ENCODE results near the gene SEMA3B. TPM values are rescaled to one million over a fixed set of nuclear protein-coding genes. Genes with fewer than 3 reads are reported as not detected.
A peak's percentile ranks its signal among the peaks of the same experiment; 100 is the strongest.

The SEMA3B gene
- total and polyA plus RNA-seq, 2 experiments from 2014 or later = 2.4 to 3.3 TPM

DNA sequence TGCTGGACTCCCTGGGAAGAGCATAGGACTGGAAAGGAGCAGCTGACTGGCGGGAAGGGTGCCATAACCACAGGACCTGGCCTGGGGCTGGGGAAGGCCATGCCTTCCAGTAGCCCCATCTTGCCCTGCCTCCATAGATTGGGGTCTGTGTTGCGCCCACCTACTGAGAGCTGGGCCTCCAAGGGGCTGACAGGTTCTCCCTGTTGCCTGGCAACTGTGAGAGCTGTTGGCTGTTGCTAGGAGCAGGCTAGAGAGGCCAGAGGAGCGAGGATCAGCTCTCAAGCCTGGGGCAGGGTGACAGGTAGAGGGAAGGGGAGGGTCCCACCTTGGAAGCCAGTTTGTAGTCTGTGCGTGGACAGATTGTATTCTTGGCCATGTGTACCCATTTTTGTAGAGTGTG is 35.8 kb upstream of the SEMA3B start:
- H3K4me1 Mint-ChIP-seq = peaks cover 34% of the 10 kb centered on the region
- peaks cover 13% of the 10 kb centered on the region; the same call in 1 of the 2 replicates for H4K20me1 ChIP-seq (replicated peaks; ENCODE audit: insufficient read depth)
- H3F3A ChIP-seq (replicated peaks; ENCODE audit: low read depth) = peaks cover 25% of the 10 kb centered on the region
- H3K36me3 Mint-ChIP-seq (ENCODE audit: low read depth) = no peaks in the 10 kb centered on the region
- no peak overlapping the region for H3K27ac ChIP-seq (ENCODE audit: low read depth)
- no peaks in the 10 kb centered on the region for H3K27me3 ChIP-seq (ENCODE audit: insufficient read depth)
- no peaks in the 10 kb centered on the region for H3K9me2 ChIP-seq (ENCODE audit: insufficient read depth)
- no peaks in the 10 kb centered on the region for H3K9me3 Mint-ChIP-seq
- no peaks in the 10 kb centered on the region for H3K36me3 ChIP-seq (ENCODE audit: insufficient read depth)
- H3K27me3 Mint-ChIP-seq (ENCODE audit: insufficient read depth, low read depth, poor library complexity) = peaks cover 18% of the 10 kb centered on the region
- H3K4me3 Mint-ChIP-seq = no peak overlapping the region
- H3K4me2 ChIP-seq = no peak overlapping the region
- no peak overlapping the region for H3K4me3 ChIP-seq
- no peak overlapping the region for H2AFZ ChIP-seq
- ATAC-seq = no peak
- no peak for TF ChIP-seq STAT1 (IDR thresholded peaks at IDR 0.05; ENCODE audit: unreplicated experiment)
- TF ChIP-seq ZNF114 (CRISPR knock-in tag; IDR thresholded peaks at IDR 0.05) = no peak
- H3K4me1 ChIP-seq (ENCODE audit: insufficient read depth) = peaks cover 23% of the 10 kb centered on the region
- peaks cover 27% of the 10 kb centered on the region for H3K79me2 ChIP-seq (replicated peaks; ENCODE audit: insufficient read depth)
- no peak for DNase-seq (ENCODE audit: low spot score)
- H3K27ac Mint-ChIP-seq = no peak overlapping the region

DNA sequence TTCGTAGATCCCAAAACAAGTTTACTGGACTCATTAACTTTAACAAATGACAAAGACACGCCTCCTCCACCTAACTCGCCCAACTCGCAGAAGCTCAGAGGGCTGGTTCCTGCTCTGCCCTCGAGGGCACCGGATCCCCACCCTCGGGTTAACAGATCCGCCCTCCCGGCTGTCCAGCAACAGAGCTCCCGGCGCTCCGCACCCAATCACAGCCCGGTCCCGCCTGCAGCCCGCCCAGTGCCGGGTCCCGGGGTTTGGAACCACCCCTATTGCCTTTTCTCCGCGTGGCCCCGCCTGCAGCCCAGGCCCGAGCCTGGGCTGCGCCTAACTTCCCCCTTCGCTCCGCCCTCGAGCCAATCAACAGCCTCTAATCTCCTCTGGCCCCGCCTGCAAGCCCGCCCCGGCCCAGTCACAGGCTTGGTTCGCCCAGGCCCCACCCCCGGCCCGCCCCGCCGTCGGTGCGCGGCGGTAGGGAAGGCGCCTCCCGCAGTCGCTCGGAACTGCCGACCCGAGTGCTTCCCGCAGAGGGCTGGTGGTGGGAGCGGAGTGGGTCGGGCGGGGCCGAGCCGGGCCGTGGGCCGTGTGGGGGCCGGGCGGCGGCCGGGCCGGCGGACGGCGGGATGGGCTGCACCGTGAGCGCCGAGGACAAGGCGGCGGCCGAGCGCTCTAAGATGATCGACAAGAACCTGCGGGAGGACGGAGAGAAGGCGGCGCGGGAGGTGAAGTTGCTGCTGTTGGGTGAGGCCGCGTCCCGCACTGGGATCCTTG is 33.0 kb upstream of the SEMA3B start, which contains the start of gene GNAI2:
Gene GNAI2 (plus strand): TSS at position 489 of the 768 bp plus-strand sequence. CDS start 132 bp downstream, at position 621.
- peaks cover 30% of the 10 kb centered on the region; the same call in 1 of the 2 replicates for H4K20me1 ChIP-seq (replicated peaks; ENCODE audit: insufficient read depth)
- no peaks in the 10 kb centered on the region for H3K9me2 ChIP-seq (ENCODE audit: insufficient read depth)
- TF ChIP-seq ZNF462 (CRISPR knock-in tag; IDR thresholded peaks at IDR 0.05) (no peak), CREB1 (CRISPR knock-in tag; IDR thresholded peaks at IDR 0.05; ENCODE audit: low read depth) (0 out of 2 replicates have a peak, but pooled peaks have one; percentile 5), POLR2AphosphoS5 (IDR thresholded peaks at IDR 0.05; ENCODE audit: low read depth) (peak; percentile 93), ZNF114 (CRISPR knock-in tag; IDR thresholded peaks at IDR 0.05) (no peak), EZH2 (IDR thresholded peaks at IDR 0.05; ENCODE audit: low read depth, unreplicated experiment) (no peak), STAT1 (IDR thresholded peaks at IDR 0.05; ENCODE audit: unreplicated experiment) (no peak)
- TF ChIP-seq, protein P1, sequence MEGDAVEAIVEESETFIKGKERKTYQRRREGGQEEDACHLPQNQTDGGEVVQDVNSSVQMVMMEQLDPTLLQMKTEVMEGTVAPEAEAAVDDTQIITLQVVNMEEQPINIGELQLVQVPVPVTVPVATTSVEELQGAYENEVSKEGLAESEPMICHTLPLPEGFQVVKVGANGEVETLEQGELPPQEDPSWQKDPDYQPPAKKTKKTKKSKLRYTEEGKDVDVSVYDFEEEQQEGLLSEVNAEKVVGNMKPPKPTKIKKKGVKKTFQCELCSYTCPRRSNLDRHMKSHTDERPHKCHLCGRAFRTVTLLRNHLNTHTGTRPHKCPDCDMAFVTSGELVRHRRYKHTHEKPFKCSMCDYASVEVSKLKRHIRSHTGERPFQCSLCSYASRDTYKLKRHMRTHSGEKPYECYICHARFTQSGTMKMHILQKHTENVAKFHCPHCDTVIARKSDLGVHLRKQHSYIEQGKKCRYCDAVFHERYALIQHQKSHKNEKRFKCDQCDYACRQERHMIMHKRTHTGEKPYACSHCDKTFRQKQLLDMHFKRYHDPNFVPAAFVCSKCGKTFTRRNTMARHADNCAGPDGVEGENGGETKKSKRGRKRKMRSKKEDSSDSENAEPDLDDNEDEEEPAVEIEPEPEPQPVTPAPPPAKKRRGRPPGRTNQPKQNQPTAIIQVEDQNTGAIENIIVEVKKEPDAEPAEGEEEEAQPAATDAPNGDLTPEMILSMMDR (conservative IDR thresholded peaks at IDR 0.05; ENCODE audit: low read depth in 2 of 2) = no peak
- TF ChIP-seq, protein P2, sequence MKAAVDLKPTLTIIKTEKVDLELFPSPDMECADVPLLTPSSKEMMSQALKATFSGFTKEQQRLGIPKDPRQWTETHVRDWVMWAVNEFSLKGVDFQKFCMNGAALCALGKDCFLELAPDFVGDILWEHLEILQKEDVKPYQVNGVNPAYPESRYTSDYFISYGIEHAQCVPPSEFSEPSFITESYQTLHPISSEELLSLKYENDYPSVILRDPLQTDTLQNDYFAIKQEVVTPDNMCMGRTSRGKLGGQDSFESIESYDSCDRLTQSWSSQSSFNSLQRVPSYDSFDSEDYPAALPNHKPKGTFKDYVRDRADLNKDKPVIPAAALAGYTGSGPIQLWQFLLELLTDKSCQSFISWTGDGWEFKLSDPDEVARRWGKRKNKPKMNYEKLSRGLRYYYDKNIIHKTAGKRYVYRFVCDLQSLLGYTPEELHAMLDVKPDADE (IDR thresholded peaks at IDR 0.05) = no peak
- H3K36me3 Mint-ChIP-seq (ENCODE audit: low read depth) = no peaks in the 10 kb centered on the region; the same call in 2 of the 3 replicates
- H3K27ac ChIP-seq (ENCODE audit: low read depth) = peak within 1 kb of the TSS; percentile 90
- H3K27me3 Mint-ChIP-seq (ENCODE audit: insufficient read depth, low read depth, poor library complexity) = peaks cover 13% of the 10 kb centered on the region
- H2AFZ ChIP-seq = no peak within 1 kb of the TSS
- peak within 1 kb of the TSS; percentile 93 for H3K27ac Mint-ChIP-seq
- H3K4me3 Mint-ChIP-seq = peak within 1 kb of the TSS; percentile 97
- DNase-seq (ENCODE audit: low spot score) (peak; percentile 99), ATAC-seq (peak; percentile 81)
- H3K4me2 ChIP-seq = peak within 1 kb of the TSS; percentile 84
- H3K4me3 ChIP-seq = peak within 1 kb of the TSS; percentile 90
- peaks cover 41% of the 10 kb centered on the region for H3K4me1 ChIP-seq (ENCODE audit: insufficient read depth)
- no peaks in the 10 kb centered on the region for H3K36me3 ChIP-seq (ENCODE audit: insufficient read depth)
- no peaks in the 10 kb centered on the region for H3K27me3 ChIP-seq (ENCODE audit: insufficient read depth)
- H3F3A ChIP-seq (replicated peaks; ENCODE audit: low read depth) = peaks cover 35% of the 10 kb centered on the region
- no peaks in the 10 kb centered on the region for H3K9me3 Mint-ChIP-seq
- peaks cover 48% of the 10 kb centered on the region for H3K79me2 ChIP-seq (replicated peaks; ENCODE audit: insufficient read depth)
- peaks cover 47% of the 10 kb centered on the region for H3K4me1 Mint-ChIP-seq
